ENCODE data around the gene CYP27B1. TPM values are rescaled to one million over a fixed set of nuclear protein-coding genes. Genes with fewer than 3 reads are reported as not detected.

Gene CYP27B1
- total RNA-seq, 2 donors from 2014 or later = 0.28 to 0.33 TPM

GRCh38 chr12:57754411-57755193, 12.3 kb downstream of the CYP27B1 start, which contains the start of gene MARCHF9:
TSS of gene MARCHF9 (plus strand) at chr12:57755103. CDS start at chr12:57755529, 426 bp downstream.
- DNase-seq (ENCODE audit: low spot score) = no peak
- TF ChIP-seq CTCF (IDR thresholded peaks at IDR 0.05) = no peak
- Histone ChIP-seq H3K27me3 (no peaks in the 10 kb centered on the region), H3K36me3 (peaks cover 19% of the 10 kb centered on the region), H3K27ac (peak within 1 kb of the TSS; percentile 71 to 73), H3K4me1 (peaks cover 0 to 36% of the 10 kb centered on the region in 2 donors), H3K9me3 (no peaks in the 10 kb centered on the region), H3K4me3 (peak within 1 kb of the TSS; percentile 68 to 84)

- TF ChIP-seq CTCF (IDR thresholded peaks at IDR 0.05) = no peak
- peaks cover 24% of the 10 kb centered on the region for H3K36me3 ChIP-seq
- H3K4me1 ChIP-seq = peaks cover 0 to 36% of the 10 kb centered on the region in 2 donors
- H3K27me3 ChIP-seq = no peaks in the 10 kb centered on the region
- DNase-seq (ENCODE audit: low spot score) = no peak
- no peaks in the 10 kb centered on the region for H3K9me3 ChIP-seq
- no peak overlapping the region for H3K4me3 ChIP-seq
- H3K27ac ChIP-seq = no peak overlapping the region
Measured at GRCh38 chr12:57753756-57754337, 13.0 kb downstream of the CYP27B1 start.

- Histone ChIP-seq H3K4me3 (peak overlapping the region; percentile 16 to 77), H3K4me1 (peaks cover 0 to 36% of the 10 kb centered on the region in 2 donors), H3K27me3 (no peaks in the 10 kb centered on the region), H3K9me3 (no peaks in the 10 kb centered on the region), H3K36me3 (peaks cover 26% of the 10 kb centered on the region), H3K27ac (peak overlapping the region; percentile 92 to 93)
- TF ChIP-seq CTCF (IDR thresholded peaks at IDR 0.05) = no peak
- no peak for DNase-seq (ENCODE audit: low spot score)
Measured at GRCh38 chr12:57752668-57753000, 14.2 kb downstream of the CYP27B1 start.

GRCh38 chr12:57751788-57752667, 14.8 kb downstream of the CYP27B1 start, which contains the start of gene CDK4:
TSS of gene CDK4 (minus strand) at chr12:57752310. CDS start at chr12:57751717, 593 bp downstream.
- H3K27ac ChIP-seq = peak within 1 kb of the TSS; percentile 92 to 93
- H3K36me3 ChIP-seq = peaks cover 33% of the 10 kb centered on the region
- H3K4me1 ChIP-seq = peaks cover 0 to 36% of the 10 kb centered on the region in 2 donors
- no peak for TF ChIP-seq CTCF (IDR thresholded peaks at IDR 0.05)
- H3K4me3 ChIP-seq = peak within 1 kb of the TSS; percentile 66 to 77
- DNase-seq (ENCODE audit: low spot score) = peak; percentile 100
- H3K9me3 ChIP-seq = no peaks in the 10 kb centered on the region
- no peaks in the 10 kb centered on the region for H3K27me3 ChIP-seq

GRCh38 chr12:57751432-57751787, 15.5 kb downstream of the CYP27B1 start:
- Histone ChIP-seq H3K27me3 (no peaks in the 10 kb centered on the region), H3K27ac (peak overlapping the region; percentile 92 to 93), H3K4me3 (peak overlapping the region; percentile 66 to 77), H3K4me1 (peaks cover 0 to 32% of the 10 kb centered on the region in 2 donors), H3K36me3 (peaks cover 39% of the 10 kb centered on the region), H3K9me3 (no peaks in the 10 kb centered on the region)
- TF ChIP-seq CTCF (IDR thresholded peaks at IDR 0.05) = no peak
- no peak for DNase-seq (ENCODE audit: low spot score)
